ENCODE results near the gene TTC21A.

Gene TTC21A

DNA sequence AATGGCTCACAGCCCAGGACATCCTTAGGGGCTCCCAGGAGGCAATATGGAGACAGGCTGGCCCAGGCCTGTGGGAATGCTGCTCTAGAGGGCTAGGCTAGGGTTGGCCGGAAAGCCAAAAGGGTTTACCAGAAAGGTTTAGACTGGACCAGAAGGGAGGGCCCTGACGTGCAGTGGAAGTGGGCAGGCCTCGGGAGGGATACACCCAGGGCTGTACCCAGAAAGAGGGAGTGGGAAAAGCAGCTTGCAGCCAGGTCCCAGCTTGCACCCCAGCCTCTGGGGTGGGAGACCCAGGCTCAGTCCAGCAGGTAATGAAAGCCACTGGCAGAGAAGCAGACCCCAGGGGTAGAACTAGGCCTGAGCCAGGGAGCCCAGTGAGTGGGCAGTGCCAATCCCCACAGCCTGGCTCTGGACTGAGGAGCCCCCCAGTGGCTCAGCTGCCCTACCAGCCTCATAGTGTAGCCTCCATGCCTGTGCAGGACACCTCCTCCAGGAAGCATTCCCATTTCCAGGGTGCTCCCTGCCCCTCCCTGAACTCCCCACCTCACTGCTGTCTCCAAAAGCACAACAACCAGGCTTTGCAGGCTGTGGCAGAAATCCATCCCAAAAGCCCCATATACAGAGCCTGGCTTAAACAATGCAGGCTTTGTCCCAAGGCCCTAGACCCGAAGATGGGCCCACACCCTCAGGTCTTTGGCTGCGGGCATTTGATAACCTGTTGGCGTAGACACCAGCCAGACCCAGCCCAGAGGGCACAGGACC lies 3.5 kb upstream of the TTC21A start:
- peaks cover 5 to 42% of the 10 kb centered on the region in 2 donors for H3K36me3 ChIP-seq (replicated peaks in 1 of 2; ENCODE audit: control insufficient read depth in 2 of 2, insufficient read depth in 2 of 2, low read length in 2 of 2)
- no peak overlapping the region for H2BK120ac ChIP-seq (ENCODE audit: low read depth, low read length)
- no peak for DNase-seq (ENCODE audit: low spot score)
- H2AK5ac ChIP-seq (ENCODE audit: low read depth, low read length) = peak overlapping the region; percentile 45
- H4K8ac ChIP-seq (ENCODE audit: low read depth, low read length) = no peak overlapping the region
- H3K4me1 ChIP-seq (ENCODE audit: control insufficient read depth in 2 of 2, insufficient read depth in 1 of 2, low read depth in 1 of 2, low read length in 2 of 2) = peaks cover 6 to 7% of the 10 kb centered on the region in 2 donors
- WGBS, 2 donors (ENCODE audit: extremely low coverage in 2 of 2, insufficient read length in 2 of 2, insufficient replicate concordance in 1 of 2) = no CpG with 5 or more reads among the region's 6 CpGs
- H4K91ac ChIP-seq (ENCODE audit: low read depth, low read length, poor library complexity) = no peak overlapping the region
- no peak overlapping the region for H3K9ac ChIP-seq (ENCODE audit: low read depth, low read length, poor library complexity)
- peak overlapping the region; percentile 17 for H2BK15ac ChIP-seq (ENCODE audit: low read length)
- no peak overlapping the region for H3K23ac ChIP-seq (ENCODE audit: low read depth, low read length, poor library complexity)
- H3K27ac ChIP-seq (replicated peaks; ENCODE audit: low read length) = no peak overlapping the region
- no peaks in the 10 kb centered on the region for H3K9me3 ChIP-seq (replicated peaks in 1 of 2; ENCODE audit: control insufficient read depth in 2 of 2, insufficient read depth in 1 of 2, low read depth in 1 of 2, low read length in 2 of 2)
- no peak overlapping the region for H3K18ac ChIP-seq (ENCODE audit: low read length)
- peaks cover 9% of the 10 kb centered on the region for H3K79me1 ChIP-seq (ENCODE audit: low read depth, low read length)
- H2BK5ac ChIP-seq (ENCODE audit: low read length) = no peak overlapping the region
- no peak overlapping the region for H3K4ac ChIP-seq (ENCODE audit: low read length)
- no peak overlapping the region for H2AFZ ChIP-seq (ENCODE audit: low read length)
- no peak overlapping the region for H3K4me2 ChIP-seq (ENCODE audit: insufficient read depth, low read length, poor library complexity, severe bottlenecking)
- no peak overlapping the region for H2BK12ac ChIP-seq (ENCODE audit: low read length)
- no peak overlapping the region for H3K4me3 ChIP-seq (ENCODE audit: low read length in 2 of 2)
- H3K27me3 ChIP-seq (ENCODE audit: control insufficient read depth in 3 of 3, insufficient read depth in 3 of 3, low read depth in 1 of 3, low read length in 3 of 3) = no peaks in the 10 kb centered on the region
- no peak overlapping the region for H3K14ac ChIP-seq (ENCODE audit: low read length)

DNA sequence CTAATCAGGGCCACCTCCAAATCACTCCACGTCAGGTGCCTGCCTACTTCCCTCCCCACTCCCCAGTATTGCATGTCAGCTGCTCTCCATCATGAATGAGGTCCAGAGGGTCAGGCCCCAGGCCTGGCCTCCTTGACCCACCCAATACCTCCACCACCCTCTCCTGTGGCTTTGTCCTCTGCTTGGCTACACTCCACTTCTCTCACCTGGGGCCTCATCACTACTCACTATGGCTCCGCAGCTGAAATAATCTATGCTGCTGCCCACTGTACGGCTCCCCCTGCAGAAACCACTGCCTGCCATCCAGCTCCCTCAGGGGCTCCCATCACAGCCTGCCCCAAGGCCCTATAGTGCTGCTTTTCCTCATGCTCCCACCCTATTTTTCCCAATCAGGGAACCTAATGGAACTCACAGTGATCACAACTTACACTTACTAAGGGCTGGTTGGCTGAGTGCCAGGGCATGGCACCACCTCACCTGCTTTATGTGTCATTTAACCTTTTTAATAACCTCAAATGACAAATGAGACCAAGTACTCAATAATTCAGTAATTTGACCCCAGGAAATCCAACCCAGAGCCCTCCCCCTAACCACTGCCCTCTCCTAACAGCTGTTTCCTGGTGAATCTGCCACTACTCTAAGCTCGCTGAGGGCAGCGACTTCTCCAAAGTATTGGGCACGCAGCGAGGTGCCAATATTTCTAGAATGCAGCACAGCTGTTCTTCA lies 2.4 kb upstream of the TTC21A start:
- H3K79me1 ChIP-seq (ENCODE audit: low read depth, low read length) = peaks cover 9% of the 10 kb centered on the region
- H3K36me3 ChIP-seq (replicated peaks in 1 of 2; ENCODE audit: control insufficient read depth in 2 of 2, insufficient read depth in 2 of 2, low read length in 2 of 2) = peaks cover 2 to 30% of the 10 kb centered on the region in 2 donors
- H4K8ac ChIP-seq (ENCODE audit: low read depth, low read length) = no peak overlapping the region
- H3K9me3 ChIP-seq (replicated peaks in 1 of 2; ENCODE audit: control insufficient read depth in 2 of 2, insufficient read depth in 1 of 2, low read depth in 1 of 2, low read length in 2 of 2) = no peaks in the 10 kb centered on the region
- no peak overlapping the region for H3K27ac ChIP-seq (replicated peaks; ENCODE audit: low read length)
- H2BK5ac ChIP-seq (ENCODE audit: low read length) = no peak overlapping the region
- H4K91ac ChIP-seq (ENCODE audit: low read depth, low read length, poor library complexity) = no peak overlapping the region
- no peak overlapping the region for H3K18ac ChIP-seq (ENCODE audit: low read length)
- H2BK15ac ChIP-seq (ENCODE audit: low read length) = no peak overlapping the region
- DNase-seq (ENCODE audit: low spot score) = no peak
- no peak overlapping the region for H2BK12ac ChIP-seq (ENCODE audit: low read length)
- no peak overlapping the region for H3K4me2 ChIP-seq (ENCODE audit: insufficient read depth, low read length, poor library complexity, severe bottlenecking)
- no CpG with 5 or more reads among the region's 7 CpGs for WGBS, 2 donors (ENCODE audit: extremely low coverage in 2 of 2, insufficient read length in 2 of 2, insufficient replicate concordance in 1 of 2)
- H3K23ac ChIP-seq (ENCODE audit: low read depth, low read length, poor library complexity) = peak overlapping the region; percentile 26
- H3K9ac ChIP-seq (ENCODE audit: low read depth, low read length, poor library complexity) = peak overlapping the region; percentile 72
- H3K14ac ChIP-seq (ENCODE audit: low read length) = no peak overlapping the region
- no peak overlapping the region for H2BK120ac ChIP-seq (ENCODE audit: low read depth, low read length)
- H3K4ac ChIP-seq (ENCODE audit: low read length) = no peak overlapping the region
- no peak overlapping the region for H3K4me3 ChIP-seq (ENCODE audit: low read length in 2 of 2)
- H3K4me1 ChIP-seq (ENCODE audit: control insufficient read depth in 2 of 2, insufficient read depth in 1 of 2, low read depth in 1 of 2, low read length in 2 of 2) = peaks cover 6 to 7% of the 10 kb centered on the region in 2 donors
- H2AK5ac ChIP-seq (ENCODE audit: low read depth, low read length) = no peak overlapping the region
- H2AFZ ChIP-seq (ENCODE audit: low read length) = no peak overlapping the region
- H3K27me3 ChIP-seq (ENCODE audit: control insufficient read depth in 3 of 3, insufficient read depth in 3 of 3, low read depth in 1 of 3, low read length in 3 of 3) = no peaks in the 10 kb centered on the region

DNA sequence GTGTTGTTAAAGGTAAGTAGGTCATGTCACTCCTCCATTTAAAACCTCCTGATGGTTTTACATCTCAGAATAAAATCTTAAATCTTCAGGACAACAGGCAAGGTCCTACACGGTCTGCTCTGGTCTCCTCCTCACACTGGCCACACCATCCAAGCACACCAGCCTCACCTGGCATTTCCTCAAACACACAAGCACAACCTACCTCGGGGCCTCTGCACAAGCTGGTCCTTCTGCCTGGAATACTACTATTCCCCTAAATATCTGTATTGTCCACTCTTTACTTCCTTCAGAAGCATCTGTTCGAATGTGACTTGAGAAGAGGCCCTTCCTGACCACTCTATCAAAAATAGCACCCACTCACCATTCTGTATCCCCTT lies 1.8 kb upstream of the TTC21A start:
- no CpG with 5 or more reads among the region's 3 CpGs for WGBS, 2 donors (ENCODE audit: extremely low coverage in 2 of 2, insufficient read length in 2 of 2, insufficient replicate concordance in 1 of 2)
- Histone ChIP-seq H3K4ac (ENCODE audit: low read length) (no peak overlapping the region), H3K36me3 (replicated peaks in 1 of 2; ENCODE audit: control insufficient read depth in 2 of 2, insufficient read depth in 2 of 2, low read length in 2 of 2) (peaks cover under 1 to 25% of the 10 kb centered on the region in 2 donors), H2BK5ac (ENCODE audit: low read length) (no peak overlapping the region), H3K27ac (replicated peaks; ENCODE audit: low read length) (no peak overlapping the region), H3K4me2 (ENCODE audit: insufficient read depth, low read length, poor library complexity, severe bottlenecking) (no peak overlapping the region), H3K79me1 (ENCODE audit: low read depth, low read length) (peaks cover 8% of the 10 kb centered on the region), H3K9ac (ENCODE audit: low read depth, low read length, poor library complexity) (no peak overlapping the region), H3K23ac (ENCODE audit: low read depth, low read length, poor library complexity) (no peak overlapping the region), H2BK120ac (ENCODE audit: low read depth, low read length) (no peak overlapping the region), H2BK12ac (ENCODE audit: low read length) (no peak overlapping the region), H3K9me3 (replicated peaks in 1 of 2; ENCODE audit: control insufficient read depth in 2 of 2, insufficient read depth in 1 of 2, low read depth in 1 of 2, low read length in 2 of 2) (no peaks in the 10 kb centered on the region), H3K18ac (ENCODE audit: low read length) (no peak overlapping the region), H4K8ac (ENCODE audit: low read depth, low read length) (no peak overlapping the region), H3K27me3 (ENCODE audit: control insufficient read depth in 3 of 3, insufficient read depth in 3 of 3, low read depth in 1 of 3, low read length in 3 of 3) (no peaks in the 10 kb centered on the region), H2BK15ac (ENCODE audit: low read length) (no peak overlapping the region), H3K4me1 (ENCODE audit: control insufficient read depth in 2 of 2, insufficient read depth in 1 of 2, low read depth in 1 of 2, low read length in 2 of 2) (peaks cover 6 to 7% of the 10 kb centered on the region in 2 donors), H2AFZ (ENCODE audit: low read length) (no peak overlapping the region), H2AK5ac (ENCODE audit: low read depth, low read length) (no peak overlapping the region), H4K91ac (ENCODE audit: low read depth, low read length, poor library complexity) (no peak overlapping the region), H3K4me3 (ENCODE audit: low read length in 2 of 2) (peak overlapping the region in 1 of 2 donors; percentile 75), H3K14ac (ENCODE audit: low read length) (no peak overlapping the region)
- DNase-seq (ENCODE audit: low spot score) = no peak

DNA sequence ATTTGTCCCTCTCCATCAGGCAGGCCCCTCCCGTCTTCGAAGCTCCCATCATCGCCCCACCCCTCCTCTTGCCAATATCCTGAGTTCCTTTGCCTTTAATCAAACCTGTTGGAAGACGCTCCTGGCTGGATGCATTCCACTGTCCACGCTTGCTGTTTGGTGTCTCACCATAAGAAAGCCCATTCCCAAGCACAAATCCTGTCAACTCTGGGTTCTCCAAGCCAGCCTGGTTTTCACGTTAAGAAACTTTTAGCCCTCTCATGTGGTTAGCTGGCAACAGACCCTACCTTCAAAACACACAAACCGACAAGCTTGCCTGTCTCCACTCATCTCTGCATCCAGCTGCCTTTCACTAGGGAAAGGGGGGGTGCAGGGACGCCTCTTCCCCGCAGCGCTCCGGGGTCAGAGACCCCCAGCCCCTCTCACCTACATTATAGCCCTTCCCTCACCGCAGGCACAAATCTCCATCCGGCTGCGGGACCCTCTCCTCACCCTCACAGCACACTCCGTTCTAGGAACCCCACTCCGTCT lies 1.1 kb upstream of the TTC21A start:
- Histone ChIP-seq H3K4me3 (ENCODE audit: low read length in 2 of 2) (peak overlapping the region; percentile 75 to 97), H3K27me3 (ENCODE audit: control insufficient read depth in 3 of 3, insufficient read depth in 3 of 3, low read depth in 1 of 3, low read length in 3 of 3) (no peaks in the 10 kb centered on the region), H3K36me3 (replicated peaks in 1 of 2; ENCODE audit: control insufficient read depth in 2 of 2, insufficient read depth in 2 of 2, low read length in 2 of 2) (peaks cover 0 to 19% of the 10 kb centered on the region in 2 donors), H2BK15ac (ENCODE audit: low read length) (no peak overlapping the region), H3K4me1 (ENCODE audit: control insufficient read depth in 2 of 2, insufficient read depth in 1 of 2, low read depth in 1 of 2, low read length in 2 of 2) (peaks cover 6 to 7% of the 10 kb centered on the region in 2 donors), H2BK120ac (ENCODE audit: low read depth, low read length) (no peak overlapping the region), H3K9ac (ENCODE audit: low read depth, low read length, poor library complexity) (peak overlapping the region; percentile 98), H2BK12ac (ENCODE audit: low read length) (no peak overlapping the region), H3K14ac (ENCODE audit: low read length) (no peak overlapping the region), H2AFZ (ENCODE audit: low read length) (peak overlapping the region; percentile 100), H2AK5ac (ENCODE audit: low read depth, low read length) (no peak overlapping the region), H3K23ac (ENCODE audit: low read depth, low read length, poor library complexity) (peak overlapping the region; percentile 16), H2BK5ac (ENCODE audit: low read length) (no peak overlapping the region), H3K4ac (ENCODE audit: low read length) (no peak overlapping the region), H3K27ac (replicated peaks; ENCODE audit: low read length) (no peak overlapping the region), H3K4me2 (ENCODE audit: insufficient read depth, low read length, poor library complexity, severe bottlenecking) (peak overlapping the region; percentile 92), H3K79me1 (ENCODE audit: low read depth, low read length) (peaks cover 4% of the 10 kb centered on the region), H3K9me3 (replicated peaks in 1 of 2; ENCODE audit: control insufficient read depth in 2 of 2, insufficient read depth in 1 of 2, low read depth in 1 of 2, low read length in 2 of 2) (no peaks in the 10 kb centered on the region), H3K18ac (ENCODE audit: low read length) (peak overlapping the region; percentile 84), H4K8ac (ENCODE audit: low read depth, low read length) (no peak overlapping the region), H4K91ac (ENCODE audit: low read depth, low read length, poor library complexity) (no peak overlapping the region)
- WGBS, 2 donors (ENCODE audit: extremely low coverage in 2 of 2, insufficient read length in 2 of 2, insufficient replicate concordance in 1 of 2) = no CpG with 5 or more reads among the region's 16 CpGs
- DNase-seq (ENCODE audit: low spot score) = no peak
